SK-MEL-5 (cell line): ENCODE results near the gene GRM3. TPM values are rescaled to one million over a fixed set of nuclear protein-coding genes. Genes with fewer than 3 reads are reported as not detected.

ENCODE experiments used
- DNase-seq: peaks from one replicate; pipeline ENCODE4 v3.0.0-alpha.2; 2016; ENCODE audit warnings: low read depth, low spot score
- in situ Hi-C: cut with HindIII; loops from 2 replicates; pipeline ENCODE4 v1.10.0; 2016; ENCODE audit warnings: low sequenced_read_pairs, high pct_unique_total_duplicates, low pct_unique_long_range_greater_than_20kb
- total RNA-seq: library from RNA; depleted of rRNA; stranded (reverse); fragments of >200 nt; shearing (Covaris generic); gene quantifications from 2 replicates; pipeline ENCODE4 v1.2.3, GENCODE V29; 2014

GRM3 gene
- total RNA-seq, 1 experiment from 2014 or later = not detected

DNA sequence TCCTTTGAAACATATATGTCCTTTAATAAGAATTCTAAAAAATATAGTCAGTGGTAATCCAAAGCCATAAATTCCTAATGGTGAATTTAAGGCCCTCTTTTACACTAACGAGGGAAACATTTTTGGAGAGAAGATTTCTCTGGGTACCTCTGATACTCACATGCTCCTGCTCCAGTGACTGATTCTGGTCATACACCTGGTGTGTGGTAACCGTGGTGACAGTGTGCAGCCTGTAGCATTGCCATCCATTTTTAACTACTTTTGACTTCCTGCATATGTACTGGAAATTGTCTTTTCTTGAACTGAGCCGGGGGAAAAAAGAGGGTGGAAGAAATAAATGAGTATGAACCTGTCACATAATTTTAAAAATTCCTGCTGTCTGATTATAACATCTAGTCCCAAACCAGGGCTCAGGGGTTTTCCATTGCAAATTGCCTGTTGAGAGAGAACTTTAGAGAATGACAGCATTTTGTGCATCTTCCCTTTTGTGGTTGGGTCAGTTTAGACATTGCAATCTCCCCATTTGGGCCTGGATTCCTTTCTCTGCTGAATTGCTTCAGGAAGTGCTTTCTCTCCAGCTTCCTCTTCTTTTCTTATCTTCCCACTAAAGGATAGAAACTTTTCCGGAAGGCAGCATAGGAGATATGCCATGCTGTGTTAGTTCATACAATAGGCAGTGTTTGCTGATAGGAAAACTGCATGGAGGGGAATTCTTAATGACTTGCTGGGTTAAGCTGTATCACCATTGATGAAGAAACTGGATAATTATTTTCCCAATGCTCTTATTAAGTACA, 125.5 kb downstream of the GRM3 start:
- DNase-seq = no peak
- in situ Hi-C loops = no loop called here

- in situ Hi-C loops = no loop called here
- DNase-seq = no peak
These were observed 129.6 kb downstream of the GRM3 start for GRCh38 chr7:86773309-86773708.

GRCh38 chr7:86775203-86775602, 131.5 kb downstream of the GRM3 start:
- DNase-seq = no peak
- in situ Hi-C loops = no loop called here

GRCh38 chr7:86776136-86776535, 132.4 kb downstream of the GRM3 start:
- no peak for DNase-seq
- in situ Hi-C loops = no loop called here

- no peak for DNase-seq
- in situ Hi-C loops = no loop called here
These were observed 134.6 kb downstream of the GRM3 start for GRCh38 chr7:86778271-86778670.

- in situ Hi-C loops = no loop called here
- DNase-seq = no peak
These were observed 141.1 kb downstream of the GRM3 start for GRCh38 chr7:86784765-86785164.

DNA sequence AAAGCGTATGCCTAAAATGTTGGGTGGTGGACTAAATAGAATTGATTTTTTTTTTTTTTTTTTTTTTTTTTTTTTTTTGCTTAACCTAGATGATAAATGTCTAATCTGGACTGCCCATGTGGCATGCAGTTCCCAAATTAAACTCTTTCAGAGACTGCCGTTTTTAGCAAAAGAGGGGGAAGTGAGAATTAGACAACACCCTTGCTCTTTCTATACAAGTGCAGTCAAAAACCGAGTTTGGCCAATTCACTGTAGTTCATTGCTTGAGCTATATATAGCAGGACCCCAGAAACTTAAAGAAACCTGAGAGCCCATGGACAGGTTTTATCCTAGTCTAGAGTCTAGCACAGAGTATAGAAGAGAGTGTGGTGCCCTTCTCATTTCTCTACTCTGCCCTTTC, 141.9 kb downstream of the GRM3 start:
- DNase-seq = no peak
- in situ Hi-C loops = no loop called here

DNA sequence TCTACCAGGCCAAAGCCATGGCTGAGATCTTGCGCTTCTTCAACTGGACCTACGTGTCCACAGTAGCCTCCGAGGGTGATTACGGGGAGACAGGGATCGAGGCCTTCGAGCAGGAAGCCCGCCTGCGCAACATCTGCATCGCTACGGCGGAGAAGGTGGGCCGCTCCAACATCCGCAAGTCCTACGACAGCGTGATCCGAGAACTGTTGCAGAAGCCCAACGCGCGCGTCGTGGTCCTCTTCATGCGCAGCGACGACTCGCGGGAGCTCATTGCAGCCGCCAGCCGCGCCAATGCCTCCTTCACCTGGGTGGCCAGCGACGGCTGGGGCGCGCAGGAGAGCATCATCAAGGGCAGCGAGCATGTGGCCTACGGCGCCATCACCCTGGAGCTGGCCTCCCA, 142.7 kb downstream of the GRM3 start:
- in situ Hi-C loops = no loop called here
- no peak for DNase-seq

GRCh38 chr7:86788948-86789347, 145.2 kb downstream of the GRM3 start:
- no peak for DNase-seq
- in situ Hi-C loops = no loop called here

DNA sequence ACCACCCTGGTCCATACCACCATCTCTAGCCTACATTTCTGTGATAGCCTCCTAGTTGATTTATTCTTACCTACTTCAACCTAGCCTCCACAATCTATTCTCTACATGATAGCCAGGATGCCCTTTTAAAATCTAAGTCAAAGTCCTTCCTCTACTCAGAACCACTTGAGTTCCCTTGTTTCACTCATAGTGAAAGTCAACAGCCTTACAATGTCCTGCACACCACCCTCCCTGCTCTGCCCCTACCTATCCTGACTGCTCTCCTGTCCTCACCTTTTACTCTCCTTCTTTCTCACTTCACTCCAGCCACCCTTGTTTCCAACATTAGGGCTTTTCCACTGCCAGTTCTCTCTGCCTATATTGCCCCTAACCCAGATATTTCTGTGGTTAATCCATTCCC, 146.7 kb downstream of the GRM3 start:
- in situ Hi-C loops = no loop called here
- DNase-seq = no peak

GRCh38 chr7:86792260-86792659, 148.6 kb downstream of the GRM3 start:
- no peak for DNase-seq
- in situ Hi-C loops = no loop called here

- DNase-seq = no peak
- in situ Hi-C loops = no loop called here
These were observed 149.4 kb downstream of the GRM3 start for GRCh38 chr7:86793136-86793535.

DNA sequence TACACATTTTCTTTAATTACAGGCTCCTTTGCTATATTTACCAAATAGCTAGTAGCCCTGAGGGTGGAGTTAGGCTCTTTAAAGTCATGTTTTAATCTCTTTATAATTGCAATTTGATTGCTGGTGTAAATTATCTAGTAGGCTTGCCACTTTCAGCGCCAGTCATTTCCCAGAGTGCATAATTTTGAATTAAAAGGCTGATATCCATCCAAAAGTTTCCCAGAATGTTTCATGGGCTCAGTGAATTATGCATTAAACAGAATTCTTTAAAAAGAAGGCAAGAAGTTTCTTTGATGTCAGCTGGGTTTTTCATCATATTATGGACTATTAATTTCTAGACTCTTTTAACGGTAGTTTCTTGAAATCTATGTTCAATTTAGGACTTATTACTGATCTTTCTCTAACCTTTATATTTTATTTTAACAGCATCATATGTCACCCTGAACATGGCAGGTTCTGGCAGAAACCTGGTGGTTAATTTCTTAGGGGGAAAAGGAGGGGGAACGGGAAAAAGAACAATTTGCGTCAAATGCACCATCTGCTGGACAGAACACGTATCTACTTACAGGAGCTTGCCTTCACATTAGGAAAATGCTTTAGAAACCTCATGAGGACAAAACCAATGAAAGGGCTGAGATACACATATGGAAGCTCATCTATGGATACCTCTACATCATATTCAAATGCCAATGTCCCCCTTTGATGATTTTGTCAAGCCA, 171.1 kb downstream of the GRM3 start:
- in situ Hi-C loops = no loop called here
- peak; percentile 72 for DNase-seq

GRCh38 chr7:86815556-86815955, 171.8 kb downstream of the GRM3 start:
- DNase-seq = no peak
- in situ Hi-C loops = no loop called here

DNA sequence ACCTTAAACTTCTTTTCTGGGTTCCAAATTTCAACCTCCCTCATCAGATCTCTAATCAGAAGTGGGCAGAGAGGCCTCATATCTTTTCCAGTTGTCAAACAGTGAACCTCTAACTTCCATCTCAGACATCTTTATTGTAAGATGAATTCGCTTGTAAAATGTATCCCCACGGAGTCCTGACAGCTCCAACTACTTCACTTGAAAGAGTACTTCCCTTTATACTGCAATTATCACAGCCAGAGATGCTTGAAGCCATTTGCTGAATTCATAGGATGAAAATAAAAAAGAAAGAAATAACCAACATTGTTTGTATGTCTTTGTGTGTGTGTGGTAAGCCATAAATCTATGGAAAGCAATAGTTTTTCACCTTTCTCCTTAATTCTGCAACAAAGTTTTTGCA, 175.2 kb downstream of the GRM3 start:
- in situ Hi-C loops = no loop called here
- no peak for DNase-seq

DNA sequence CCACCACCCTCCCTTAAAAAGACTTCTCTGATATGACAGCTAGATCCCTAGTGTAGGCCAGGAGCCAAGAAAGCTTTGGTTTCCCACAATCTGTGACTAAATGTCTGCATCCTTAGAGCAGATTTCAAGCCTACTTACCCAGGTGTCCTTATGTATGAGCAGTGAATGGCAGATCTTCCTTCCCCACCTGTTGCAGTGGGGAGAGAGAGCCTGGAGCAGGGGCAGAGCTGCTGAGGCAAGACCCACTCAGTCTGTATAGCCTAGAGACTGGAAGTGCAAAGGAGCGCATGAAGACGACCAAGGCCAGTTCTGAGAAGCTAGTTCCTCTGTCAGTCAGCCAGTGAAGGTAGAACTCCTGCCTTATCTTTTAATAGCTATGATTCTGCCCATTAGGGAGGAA, 180.1 kb downstream of the GRM3 start:
- in situ Hi-C loops = no loop called here

DNA sequence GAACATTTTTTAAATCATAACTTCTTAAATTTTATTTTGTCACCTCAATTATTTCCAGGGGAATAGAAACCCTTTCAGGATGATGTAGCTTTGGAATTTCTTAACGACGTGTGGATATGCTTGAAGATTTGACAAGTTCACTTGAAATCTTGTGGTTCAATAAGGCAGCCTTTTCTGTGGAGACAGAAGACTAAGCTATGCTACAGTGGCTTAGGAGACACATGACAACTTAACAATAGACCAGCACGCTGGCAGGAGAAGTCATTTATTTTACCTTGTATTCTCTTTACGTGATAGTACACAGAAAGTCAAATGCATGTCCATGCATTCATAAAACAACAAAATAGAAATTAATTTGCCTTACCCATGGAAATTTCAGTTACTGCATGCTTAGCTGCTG, 181.6 kb downstream of the GRM3 start:
- DNase-seq = no peak

More for the DNA sequence above, 180.1 kb downstream of the GRM3 start:
- no peak for DNase-seq

GRCh38 chr7:86826948-86827347, 183.2 kb downstream of the GRM3 start:
- in situ Hi-C loops = no loop called here
- DNase-seq = no peak

More for the DNA sequence above, 181.6 kb downstream of the GRM3 start:
- in situ Hi-C loops = no loop called here

DNA sequence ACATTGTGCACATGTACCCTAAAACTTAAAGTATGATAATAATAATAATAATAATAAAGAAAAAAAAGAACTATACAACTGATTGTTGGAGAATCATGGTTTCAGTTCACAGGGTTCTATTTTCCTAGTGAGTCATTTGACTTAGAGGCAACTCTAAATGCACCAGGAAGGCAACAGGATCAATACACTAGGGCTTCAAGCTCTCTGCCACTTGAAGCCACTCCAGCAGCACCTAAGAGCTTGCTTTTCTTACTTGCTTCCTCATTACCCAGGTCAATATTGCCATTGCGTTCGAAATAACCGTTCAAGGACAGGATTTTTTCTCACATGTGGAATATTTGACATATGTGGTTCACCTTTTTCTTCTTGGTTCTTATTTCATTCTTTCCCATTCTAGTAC, 189.7 kb downstream of the GRM3 start:
- in situ Hi-C loops = no loop called here
- DNase-seq = no peak
